ENCODE data around the gene PILRA. TPM values are rescaled to one million over a fixed set of nuclear protein-coding genes. Genes with fewer than 3 reads are reported as not detected.

The PILRA gene
- total and polyA plus RNA-seq, 8 donors = 1.4 to 10.0 (median 3.1) TPM; not detected in 3

- no peaks in the 10 kb centered on the region for H3K27me3 ChIP-seq
- no peak overlapping the region for H3K27ac ChIP-seq
- H3K36me3 ChIP-seq = peaks cover 0 to 14% (median 5%) of the 10 kb centered on the region in 4 donors
- TF ChIP-seq POLR2A (IDR thresholded peaks at IDR 0.05) = no peak
- no peak for TF ChIP-seq CTCF (IDR thresholded peaks at IDR 0.05)
- no peak for TF ChIP-seq POLR2AphosphoS5 (IDR thresholded peaks at IDR 0.05)
- no peak for TF ChIP-seq EP300 (IDR thresholded peaks at IDR 0.05)
- peaks cover 16 to 22% (median 21%) of the 10 kb centered on the region in 4 donors for H3K4me1 ChIP-seq
- intact Hi-C loops (cut with DNase I; ENCODE audit: low total_unique reads) = no loop called here
- H3K4me3 ChIP-seq = no peak overlapping the region
- H3K9me3 ChIP-seq = no peaks in the 10 kb centered on the region
- DNase-seq = no peak
Observed at GRCh38 chr7:100426516-100426915, 53.2 kb downstream of the PILRA start.

- 48 to 53% (median 52%) methylated on average over 16 of the region's 16 CpGs for WGBS, 5 donors
- TF ChIP-seq CTCF (IDR thresholded peaks at IDR 0.05) (no peak), POLR2A (IDR thresholded peaks at IDR 0.05) (no peak), POLR2AphosphoS5 (IDR thresholded peaks at IDR 0.05) (no peak), EP300 (IDR thresholded peaks at IDR 0.05) (no peak)
- H3K36me3 ChIP-seq = peaks cover 0 to 23% (median 10%) of the 10 kb centered on the region in 4 donors
- H3K27ac ChIP-seq = peak overlapping the region; percentile 98 to 100 (median 100)
- H3K4me1 ChIP-seq = peaks cover 25 to 35% (median 33%) of the 10 kb centered on the region in 4 donors
- H3K9me3 ChIP-seq = no peaks in the 10 kb centered on the region
- DNase-seq = no peak
- H3K4me3 ChIP-seq = peak overlapping the region; percentile 76 to 99 (median 85)
- intact Hi-C loops (cut with DNase I; ENCODE audit: low total_unique reads) = no loop called here
- H3K27me3 ChIP-seq = no peaks in the 10 kb centered on the region
Observed at GRCh38 chr7:100427762-100428198, 54.5 kb downstream of the PILRA start.

GRCh38 chr7:100428199-100428966 lies 55.1 kb downstream of the PILRA start, which contains the start of gene ZCWPW1:
TSS of gene ZCWPW1 (minus strand) at chr7:100428703. CDS start at chr7:100420649, 8,054 bp downstream.
- peak; percentile 95 to 99 for DNase-seq

More at GRCh38 chr7:100428199-100428966, 55.1 kb downstream of the PILRA start, which contains the start of gene ZCWPW1:
- intact Hi-C loops (cut with DNase I; ENCODE audit: low total_unique reads) = no loop called here
- Histone ChIP-seq H3K27me3 (no peaks in the 10 kb centered on the region), H3K36me3 (peaks cover 4 to 27% (median 16%) of the 10 kb centered on the region in 4 donors), H3K9me3 (no peaks in the 10 kb centered on the region), H3K27ac (peak within 1 kb of the TSS; percentile 98 to 100 (median 100)), H3K4me1 (peaks cover 25 to 41% (median 39%) of the 10 kb centered on the region in 4 donors), H3K4me3 (peak within 1 kb of the TSS; percentile 76 to 99 (median 85))
- TF ChIP-seq EP300 (IDR thresholded peaks at IDR 0.05) (no peak), CTCF (IDR thresholded peaks at IDR 0.05) (peak in 1 of 7 experiments; percentile 5), POLR2AphosphoS5 (IDR thresholded peaks at IDR 0.05) (peak; percentile 100), POLR2A (IDR thresholded peaks at IDR 0.05) (peak in 3 of 4 donors; percentile 99 to 100 (median 100))
- WGBS, 5 donors = 0 to 2% (median 1%) methylated on average over 62 to 66 of the region's 66 CpGs

All from stomach (tissue), 9 donors.